ENCODE results near the gene TRAP1. TPM values are rescaled to one million over a fixed set of nuclear protein-coding genes. Genes with fewer than 3 reads are reported as not detected.

The TRAP1 gene
- polyA plus RNA-seq, 3 donors: 22.8 to 54.0 (median 22.9) TPM

DNA sequence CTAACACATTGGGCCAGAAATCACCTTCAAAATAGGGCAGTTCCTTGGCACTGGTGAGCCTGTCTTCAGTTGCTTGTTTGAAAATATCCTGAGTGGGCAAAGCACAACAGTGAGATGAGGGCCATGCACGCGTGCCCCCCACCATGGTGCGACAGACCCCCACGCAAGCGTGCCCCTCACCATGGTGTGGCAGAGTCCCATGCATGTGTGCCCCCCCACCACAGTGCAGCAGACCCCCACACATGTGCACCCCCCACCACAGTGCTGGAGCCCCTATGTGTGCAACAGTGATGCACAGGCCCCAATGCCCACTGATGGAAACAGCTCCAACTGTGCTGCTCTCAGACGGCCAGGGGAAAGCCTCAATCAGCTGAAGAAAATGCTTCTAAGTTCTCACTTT lies 18.8 kb upstream of the TRAP1 start:
- Mint-ChIP-seq H3K36me3 (peaks cover 91 to 100% of the 10 kb centered on the region in 2 donors), H3K27ac (no peak overlapping the region), H3K27me3 (ENCODE audit: low read depth in 3 of 3) (peaks cover 0 to 3% (median 0%) of the 10 kb centered on the region in 3 donors), H3K4me3 (no peak overlapping the region), H3K4me1 (no peaks in the 10 kb centered on the region), H3K9me3 (peaks cover 0 to 1% (median 0%) of the 10 kb centered on the region in 7 donors)
- Histone ChIP-seq H3K4me3 (replicated peaks in 1 of 3; ENCODE audit: low read depth in 2 of 3, low read length in 3 of 3) (no peak overlapping the region), H3K4me2 (replicated peaks; ENCODE audit: extremely low read depth, low read length, poor library complexity, severe bottlenecking) (no peak overlapping the region), H3K9ac (ENCODE audit: insufficient read depth, low read length, poor library complexity, severe bottlenecking) (no peak overlapping the region), H4K20me1 (ENCODE audit: insufficient read depth, low read length) (peaks cover 95% of the 10 kb centered on the region), H3K36me3 (replicated peaks in 1 of 2; ENCODE audit: control insufficient read depth in 1 of 2, insufficient read depth in 2 of 2, low read length in 2 of 2) (peaks cover 85 to 100% of the 10 kb centered on the region in 2 donors), H3K4me1 (ENCODE audit: control insufficient read depth in 1 of 2, insufficient read depth in 2 of 2, low read length in 2 of 2) (no peaks in the 10 kb centered on the region), H2AFZ (ENCODE audit: insufficient read depth, low read depth, low read length, poor library complexity, severe bottlenecking) (no peak overlapping the region), H3K27me3 (ENCODE audit: control insufficient read depth in 2 of 2, insufficient read depth in 2 of 2, low read length in 2 of 2) (no peaks in the 10 kb centered on the region), H3K9me3 (replicated peaks in 1 of 2; ENCODE audit: control insufficient read depth in 1 of 2, insufficient read depth in 1 of 2, low read length in 2 of 2) (no peaks in the 10 kb centered on the region), H3K79me2 (ENCODE audit: insufficient read depth, low read length) (peaks cover 4% of the 10 kb centered on the region), H3K27ac (ENCODE audit: low read depth in 1 of 2, low read length in 2 of 2) (no peak overlapping the region)
- WGBS (ENCODE audit: insufficient coverage): 100% methylated on average over 1 of the region's 6 CpGs
- no peak for DNase-seq
- TF ChIP-seq, protein P1, sequence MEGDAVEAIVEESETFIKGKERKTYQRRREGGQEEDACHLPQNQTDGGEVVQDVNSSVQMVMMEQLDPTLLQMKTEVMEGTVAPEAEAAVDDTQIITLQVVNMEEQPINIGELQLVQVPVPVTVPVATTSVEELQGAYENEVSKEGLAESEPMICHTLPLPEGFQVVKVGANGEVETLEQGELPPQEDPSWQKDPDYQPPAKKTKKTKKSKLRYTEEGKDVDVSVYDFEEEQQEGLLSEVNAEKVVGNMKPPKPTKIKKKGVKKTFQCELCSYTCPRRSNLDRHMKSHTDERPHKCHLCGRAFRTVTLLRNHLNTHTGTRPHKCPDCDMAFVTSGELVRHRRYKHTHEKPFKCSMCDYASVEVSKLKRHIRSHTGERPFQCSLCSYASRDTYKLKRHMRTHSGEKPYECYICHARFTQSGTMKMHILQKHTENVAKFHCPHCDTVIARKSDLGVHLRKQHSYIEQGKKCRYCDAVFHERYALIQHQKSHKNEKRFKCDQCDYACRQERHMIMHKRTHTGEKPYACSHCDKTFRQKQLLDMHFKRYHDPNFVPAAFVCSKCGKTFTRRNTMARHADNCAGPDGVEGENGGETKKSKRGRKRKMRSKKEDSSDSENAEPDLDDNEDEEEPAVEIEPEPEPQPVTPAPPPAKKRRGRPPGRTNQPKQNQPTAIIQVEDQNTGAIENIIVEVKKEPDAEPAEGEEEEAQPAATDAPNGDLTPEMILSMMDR (IDR thresholded peaks at IDR 0.05): no peak
- intact Hi-C loops (cut with micrococcal nuclease): no loop called here

DNA sequence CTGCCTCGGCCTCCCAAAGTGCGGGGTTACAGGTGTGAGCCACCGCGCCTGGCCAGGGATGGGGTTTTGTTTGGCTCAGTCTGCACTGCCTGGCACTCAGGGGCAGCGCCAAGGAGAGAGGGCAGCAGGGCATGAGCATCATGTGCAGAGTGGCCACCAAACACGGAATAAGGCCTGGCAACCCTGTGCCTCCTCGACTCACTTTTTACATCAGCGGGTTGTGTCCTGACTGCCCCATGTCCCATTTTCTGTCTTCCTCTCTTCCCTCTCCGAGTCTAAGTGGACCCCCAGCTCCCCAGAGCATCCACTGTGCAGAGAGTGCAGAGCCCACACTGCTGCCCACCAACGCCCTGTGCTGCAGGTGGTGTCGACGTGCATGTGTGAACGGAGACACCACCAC lies 18.2 kb upstream of the TRAP1 start:
- H3K9me3 ChIP-seq (replicated peaks in 1 of 2; ENCODE audit: control insufficient read depth in 1 of 2, insufficient read depth in 1 of 2, low read length in 2 of 2): no peaks in the 10 kb centered on the region
- DNase-seq: no peak
- Mint-ChIP-seq H3K4me1 (no peaks in the 10 kb centered on the region), H3K4me3 (no peak overlapping the region), H3K9me3 (peaks cover 0 to 1% (median 0%) of the 10 kb centered on the region in 7 donors), H3K36me3 (peaks cover 91 to 100% of the 10 kb centered on the region in 2 donors), H3K27ac (peak overlapping the region in 1 of 7 donors; percentile 21), H3K27me3 (ENCODE audit: low read depth in 3 of 3) (peaks cover 0 to 3% (median 0%) of the 10 kb centered on the region in 3 donors)
- no peak overlapping the region for H3K4me3 ChIP-seq (replicated peaks in 1 of 3; ENCODE audit: low read depth in 2 of 3, low read length in 3 of 3)
- no peaks in the 10 kb centered on the region for H3K4me1 ChIP-seq (ENCODE audit: control insufficient read depth in 1 of 2, insufficient read depth in 2 of 2, low read length in 2 of 2)
- over 99% methylated on average over 13 of the region's 13 CpGs for WGBS (ENCODE audit: insufficient coverage)
- H3K9ac ChIP-seq (ENCODE audit: insufficient read depth, low read length, poor library complexity, severe bottlenecking): no peak overlapping the region
- peaks cover 4% of the 10 kb centered on the region for H3K79me2 ChIP-seq (ENCODE audit: insufficient read depth, low read length)
- no peaks in the 10 kb centered on the region for H3K27me3 ChIP-seq (ENCODE audit: control insufficient read depth in 2 of 2, insufficient read depth in 2 of 2, low read length in 2 of 2)
- H3K4me2 ChIP-seq (replicated peaks; ENCODE audit: extremely low read depth, low read length, poor library complexity, severe bottlenecking): no peak overlapping the region
- TF ChIP-seq, protein P1 (IDR thresholded peaks at IDR 0.05): no peak
- H2AFZ ChIP-seq (ENCODE audit: insufficient read depth, low read depth, low read length, poor library complexity, severe bottlenecking): no peak overlapping the region
- H4K20me1 ChIP-seq (ENCODE audit: insufficient read depth, low read length): peaks cover 95% of the 10 kb centered on the region
- peaks cover 85 to 100% of the 10 kb centered on the region in 2 donors for H3K36me3 ChIP-seq (replicated peaks in 1 of 2; ENCODE audit: control insufficient read depth in 1 of 2, insufficient read depth in 2 of 2, low read length in 2 of 2)
- H3K27ac ChIP-seq (ENCODE audit: low read depth in 1 of 2, low read length in 2 of 2): no peak overlapping the region
- intact Hi-C loops (cut with micrococcal nuclease): no loop called here

Data from CD14-positive monocyte (primary cell).